Astrocyte (in vitro differentiated cells and primary cell): ENCODE measurements around the gene CNTNAP2.

Source experiments
- CTCF ChIP-seq: IDR thresholded peaks from 2 replicates; pipeline ENCODE4 v1.5.1; 2011; ENCODE audit warnings: low read depth, mild to moderate bottlenecking, inconsistent platforms, low read length, moderate library complexity; ENCODE audit not compliant: insufficient read depth
- EZH2 ChIP-seq: IDR thresholded peaks from 2 replicates; pipeline ENCODE4 v1.6.1; 2012; ENCODE audit warnings: mild to moderate bottlenecking, low read length, inconsistent platforms; ENCODE audit not compliant: insufficient read depth

GRCh38 chr7:146242661-146243060 lies 126.1 kb downstream of the CNTNAP2 start:
- TF ChIP-seq CTCF = no peak
- TF ChIP-seq EZH2 = no peak
